ENCODE measurements around the gene LEMD2. TPM values are rescaled to one million over a fixed set of nuclear protein-coding genes. Genes with fewer than 3 reads are reported as not detected.
A peak's percentile ranks its signal among the peaks of the same experiment; 100 is the strongest.

The LEMD2 gene
- 81.8 and 84.3 TPM in 2 replicates for total RNA-seq
- 54.9 and 61.1 TPM in 2 replicates for polyA plus RNA-seq
- 51.9 and 65.9 TPM in 2 replicates for polyA plus RNA-seq (2011; cell fraction: cytosol; rRNA removed)
- 178 and 190 TPM in 2 replicates for polyA plus RNA-seq (2011; cell fraction: nucleus; rRNA removed)
- 38.6 and 40.5 TPM in 2 replicates for polyA plus RNA-seq (2012)
- polyA minus RNA-seq, result 75.4 and 78.6 TPM in 2 replicates
- polyA minus RNA-seq (2011; cell fraction: cytosol; rRNA and poly(A)+ RNA removed), result 18.9 TPM
- polyA minus RNA-seq (2011; cell fraction: nucleus; rRNA and poly(A)+ RNA removed), result 88.2 and 102 TPM in 2 replicates
- percentile 87 among the genes with signal in this experiment for Bru-seq, nascent RNA
- BruChase-seq, experiment 1, labeled RNA remaining after a 6-hour chase, result percentile 82 among the genes with signal in this experiment
- BruChase-seq, experiment 2, labeled RNA remaining after a 2-hour chase, result percentile 93 among the genes with signal in this experiment
- long read RNA-seq, transcript LEMD2-201 (9 exons, 2,958 nt), result major isoform, 146 of 222 reads
- long read RNA-seq, partial matches to known transcripts, result 13 of 222 reads
- long read RNA-seq, other reads (novel, unspliced or antisense), result 57 of 222 reads

DNA sequence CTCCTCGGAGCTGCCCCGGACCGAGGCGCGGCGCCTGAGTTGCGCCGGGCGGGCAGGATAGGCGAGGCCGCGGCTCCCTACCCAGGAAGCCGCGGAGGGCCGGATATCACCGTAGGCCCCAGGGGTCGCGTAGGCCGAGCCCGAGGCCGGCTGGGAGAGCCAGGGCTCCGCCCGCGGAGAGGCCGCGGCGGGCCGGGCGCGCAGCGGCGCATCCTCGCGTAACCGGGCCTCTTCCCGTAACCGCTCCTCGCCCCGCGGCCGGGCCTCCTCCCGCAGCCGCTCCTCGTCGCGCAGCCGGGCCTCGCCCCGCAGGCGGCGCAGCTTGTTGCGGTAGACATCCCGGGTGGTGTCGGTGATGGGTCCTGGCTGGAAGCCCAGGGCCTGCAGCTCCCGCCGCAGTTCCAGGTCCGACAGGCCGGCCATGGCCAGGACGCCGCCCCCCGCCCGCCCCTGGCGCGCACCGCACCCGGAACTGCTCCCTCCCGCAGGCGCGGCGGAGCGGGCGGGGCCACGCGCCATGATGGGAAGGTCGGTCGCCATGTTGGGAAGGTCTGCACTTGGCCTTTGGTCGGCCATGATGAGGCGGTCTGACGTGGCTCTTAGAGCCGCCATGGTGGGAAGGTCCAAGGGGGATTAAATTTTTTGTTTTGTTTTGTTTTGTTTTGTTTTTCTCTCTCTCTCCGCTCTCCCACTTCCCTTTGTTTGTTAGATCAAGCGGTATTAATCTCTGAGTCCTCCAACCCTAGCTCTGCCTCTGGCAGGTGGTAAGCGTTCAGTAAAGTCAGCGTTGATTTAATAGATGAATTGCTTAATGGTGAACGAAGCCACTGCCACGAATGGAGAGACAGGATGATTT lies at the start of gene LEMD2:
Gene LEMD2, minus strand, starts transcription at position 437 of the 856 bp plus-strand sequence. Its CDS starts 14 bp downstream, at position 423.
- Histone ChIP-seq H3K4me3 (replicated peaks in 1 of 3; ENCODE audit: insufficient read depth in 1 of 3, low read depth in 1 of 3, low read length in 3 of 3) (peak within 1 kb of the TSS; percentile 48 to 83 (median 76)), H3K4me1 (ENCODE audit: control insufficient read depth, extremely low read depth, insufficient read depth, low read length) (peaks cover 41% of the 10 kb centered on the region), H3K9ac (replicated peaks; ENCODE audit: extremely low read depth, insufficient read depth, low read length) (peak within 1 kb of the TSS; percentile 96), H3K9me3 (replicated peaks; ENCODE audit: control insufficient read depth, insufficient read depth, low read length) (no peaks in the 10 kb centered on the region), H3K36me3 (ENCODE audit: control insufficient read depth in 2 of 2, extremely low read depth in 1 of 2, insufficient read depth in 2 of 2, low read length in 2 of 2) (peaks cover 0 to 5% of the 10 kb centered on the region in 2 experiments), H2AFZ (ENCODE audit: low read depth, low read length) (peak within 1 kb of the TSS; percentile 49), H3K4me2 (ENCODE audit: insufficient read depth, low read length) (peak within 1 kb of the TSS; percentile 91), H3K27me3 (ENCODE audit: control insufficient read depth in 2 of 2, insufficient read depth in 2 of 2, low read length in 2 of 2) (peaks cover 0 to 2% of the 10 kb centered on the region in 2 experiments), H3K79me2 (ENCODE audit: control insufficient read depth, insufficient read depth, low read length) (peaks cover 30% of the 10 kb centered on the region), H4K20me1 (replicated peaks; ENCODE audit: control insufficient read depth, extremely low read depth, insufficient read depth, low read length) (no peaks in the 10 kb centered on the region), H3K9me1 (replicated peaks; ENCODE audit: control insufficient read depth, extremely low read depth, insufficient read depth, low read length) (no peaks in the 10 kb centered on the region), H3K27ac (ENCODE audit: insufficient read depth, low read depth, low read length) (peak within 1 kb of the TSS; percentile 94)
- DNase-seq (ENCODE audit: low read depth, low spot score) (peak; percentile 94), FAIRE-seq (peak; percentile 94)
- CTCF ChIA-PET, result interaction anchor here (1.1 to 8.8 kb wide), 4 partner anchors 10 to 239 kb away, joined by 3 to 155 read pairs (median 12); no protein-coding TSS in a partner anchor
- dilution Hi-C loops (cut with MboI; ENCODE audit: extremely low pct_ligation_motif_present, low sequenced_read_pairs), result no loop called here
- POLR2A ChIA-PET, result interaction anchor here (5.4 kb wide), 1 partner anchor 17 kb away, joined by 22 read pairs; no protein-coding TSS in a partner anchor
- TF ChIP-seq JUN (IDR thresholded peaks at IDR 0.05; ENCODE audit: borderline replicate concordance, insufficient read depth, insufficient read length, low read depth) (no peak), FOS (IDR thresholded peaks at IDR 0.05; ENCODE audit: borderline replicate concordance, insufficient read depth, low read length) (no peak), POLR2A (IDR thresholded peaks at IDR 0.05; ENCODE audit: low read depth, low read length) (peak; percentile 94), GATA2 (IDR thresholded peaks at IDR 0.05; ENCODE audit: insufficient read depth, insufficient read length, low read depth, low read length) (no peak), EZH2 (IDR thresholded peaks at IDR 0.05; ENCODE audit: borderline replicate concordance, low read depth, low read length, severe bottlenecking) (no peak), POLR2AphosphoS5 (IDR thresholded peaks at IDR 0.05; ENCODE audit: insufficient read depth, low read depth, low read length) (peak; percentile 100), MYC (IDR thresholded peaks at IDR 0.05; ENCODE audit: low read depth, low read length) (no peak)
- TF ChIP-seq, protein P1, sequence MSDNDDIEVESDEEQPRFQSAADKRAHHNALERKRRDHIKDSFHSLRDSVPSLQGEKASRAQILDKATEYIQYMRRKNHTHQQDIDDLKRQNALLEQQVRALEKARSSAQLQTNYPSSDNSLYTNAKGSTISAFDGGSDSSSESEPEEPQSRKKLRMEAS (IDR thresholded peaks at IDR 0.05; ENCODE audit: insufficient read depth, insufficient read length), result no peak
- TF ChIP-seq, protein P2, sequence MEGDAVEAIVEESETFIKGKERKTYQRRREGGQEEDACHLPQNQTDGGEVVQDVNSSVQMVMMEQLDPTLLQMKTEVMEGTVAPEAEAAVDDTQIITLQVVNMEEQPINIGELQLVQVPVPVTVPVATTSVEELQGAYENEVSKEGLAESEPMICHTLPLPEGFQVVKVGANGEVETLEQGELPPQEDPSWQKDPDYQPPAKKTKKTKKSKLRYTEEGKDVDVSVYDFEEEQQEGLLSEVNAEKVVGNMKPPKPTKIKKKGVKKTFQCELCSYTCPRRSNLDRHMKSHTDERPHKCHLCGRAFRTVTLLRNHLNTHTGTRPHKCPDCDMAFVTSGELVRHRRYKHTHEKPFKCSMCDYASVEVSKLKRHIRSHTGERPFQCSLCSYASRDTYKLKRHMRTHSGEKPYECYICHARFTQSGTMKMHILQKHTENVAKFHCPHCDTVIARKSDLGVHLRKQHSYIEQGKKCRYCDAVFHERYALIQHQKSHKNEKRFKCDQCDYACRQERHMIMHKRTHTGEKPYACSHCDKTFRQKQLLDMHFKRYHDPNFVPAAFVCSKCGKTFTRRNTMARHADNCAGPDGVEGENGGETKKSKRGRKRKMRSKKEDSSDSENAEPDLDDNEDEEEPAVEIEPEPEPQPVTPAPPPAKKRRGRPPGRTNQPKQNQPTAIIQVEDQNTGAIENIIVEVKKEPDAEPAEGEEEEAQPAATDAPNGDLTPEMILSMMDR (IDR thresholded peaks at IDR 0.05; ENCODE audit: extremely low read depth in 1 of 2, insufficient read depth in 1 of 2, low read depth in 1 of 2, low read length in 2 of 2), result no peak
- intact Hi-C loops (cut with micrococcal nuclease), result loop anchor here (1.0 kb wide), 2 partner anchors 8 to 18 kb away; no protein-coding TSS in a partner anchor
- BruUV-seq (replicated peaks), result no TSS peak
